CD4-positive, alpha-beta T cell treated with Interleukin-6 for 4 hours (primary cell): Measurements from ENCODE around the gene EIF3L.
"Not testable (repeated sequence)": the region's sequence is repeated elsewhere in the genome, so short reads cannot be mapped to it uniquely, and the experiment has no call there.

Source experiments
- DNase-seq: peaks from one replicate; pipeline ENCODE4 v3.0.0-alpha.2; 2020; ENCODE audit warnings: mixed read lengths

Gene EIF3L

GRCh38 chr22:37849089-37849751, at the start of gene EIF3L:
TSS of gene EIF3L (plus strand) at chr22:37849419. CDS start at chr22:37849450, 31 bp downstream.
- peak; percentile 88 for DNase-seq

- not testable (repeated sequence) for DNase-seq
Observed at GRCh38 chr22:37799979-37800378, 49.2 kb upstream of the EIF3L start.

- DNase-seq = no peak
Observed at GRCh38 chr22:37801946-37802309, 47.3 kb upstream of the EIF3L start.

GRCh38 chr22:37802310-37803194, 46.7 kb upstream of the EIF3L start:
- peak; percentile 38 for DNase-seq

GRCh38 chr22:37803195-37803638, 46.0 kb upstream of the EIF3L start:
- DNase-seq = no peak

- DNase-seq = no peak
Observed at GRCh38 chr22:37803639-37804351, 45.4 kb upstream of the EIF3L start.

GRCh38 chr22:37804352-37804880, 44.8 kb upstream of the EIF3L start:
- DNase-seq = no peak

- peak; percentile 76 for DNase-seq
Observed at GRCh38 chr22:37804881-37805809, 44.1 kb upstream of the EIF3L start.

- DNase-seq = no peak
Observed at GRCh38 chr22:37805810-37806277, 43.4 kb upstream of the EIF3L start.

- DNase-seq = no peak
Observed at GRCh38 chr22:37806409-37807333, 42.5 kb upstream of the EIF3L start.

GRCh38 chr22:37807410-37808293, 41.6 kb upstream of the EIF3L start, which contains the start of gene GCAT:
TSS of gene GCAT (plus strand) at chr22:37807934. CDS start at chr22:37807968, 34 bp downstream.
- DNase-seq = peak; percentile 96

- DNase-seq = no peak
Observed at GRCh38 chr22:37808294-37808657, 40.9 kb upstream of the EIF3L start.

GRCh38 chr22:37809672-37810333, 39.4 kb upstream of the EIF3L start:
- no peak for DNase-seq

- no peak for DNase-seq
Observed at GRCh38 chr22:37811867-37812266, 37.4 kb upstream of the EIF3L start.

GRCh38 chr22:37812869-37813678, 36.1 kb upstream of the EIF3L start:
- no peak for DNase-seq

GRCh38 chr22:37815593-37815992, 33.6 kb upstream of the EIF3L start:
- DNase-seq = no peak

- no peak for DNase-seq
Observed at GRCh38 chr22:37816543-37817180, 32.6 kb upstream of the EIF3L start.
